GM12892 (cell line): ENCODE data around the gene TCF15.

Experiments
- POLR2A ChIP-seq: IDR thresholded peaks from 2 replicates; pipeline ENCODE4 v1.6.1; 2011; ENCODE audit warnings: low read depth, low read length, control low read depth
- TAF1 ChIP-seq: IDR thresholded peaks from 2 replicates; pipeline ENCODE4 v1.6.1; 2011; ENCODE audit warnings: low read depth, mild to moderate bottlenecking, control low read depth, low read length, borderline replicate concordance

- TF ChIP-seq POLR2A (no peak), TAF1 (no peak)
Observed at GRCh38 chr20:626579-626978, 16.5 kb upstream of the TCF15 start.
